Esophagus (tissue), 2 donors: ENCODE data around the gene TGM5. TPM values are rescaled to one million over a fixed set of nuclear protein-coding genes. Genes with fewer than 3 reads are reported as not detected.
"Not testable (repeated sequence)": the region's sequence is repeated elsewhere in the genome, so short reads cannot be mapped to it uniquely, and the experiment has no call there.

ENCODE experiments used
- H3K27ac ChIP-seq, 2 donors: one replicate each; pipeline ENCODE4 v1.5.1; 2013; ENCODE audit warnings: low read depth in 2 of 2, mild to moderate bottlenecking in 2 of 2, inconsistent platforms in 1 of 2, low read length in 1 of 2, moderate library complexity in 1 of 2
- H3K27me3 ChIP-seq, 2 donors: one replicate each; pipeline ENCODE4 v1.6.1; 2013; ENCODE audit warnings: low read length in 2 of 2, control low read depth in 1 of 2, mild to moderate bottlenecking in 1 of 2; ENCODE audit not compliant: insufficient read depth in 2 of 2, control insufficient read depth in 1 of 2
- H3K36me3 ChIP-seq, 2 donors: one replicate each; pipeline ENCODE4 v1.6.1; 2013; ENCODE audit warnings: low read length in 1 of 2; ENCODE audit not compliant: control insufficient read depth in 2 of 2, insufficient read depth in 2 of 2
- H3K4me1 ChIP-seq, 2 donors: one replicate each; pipeline ENCODE4 v1.6.1; 2013; ENCODE audit warnings: low read length in 1 of 2; ENCODE audit not compliant: control insufficient read depth in 2 of 2, insufficient read depth in 2 of 2
- H3K4me3 ChIP-seq, 2 donors: one replicate each; pipeline ENCODE4 v1.5.1; 2013; ENCODE audit warnings: low read length in 2 of 2, mild to moderate bottlenecking in 2 of 2, low read depth in 1 of 2, moderate library complexity in 1 of 2
- H3K9me3 ChIP-seq, 2 donors: one replicate each; pipeline ENCODE4 v1.6.1; 2013; ENCODE audit warnings: mild to moderate bottlenecking in 2 of 2, low read depth in 1 of 2, low read length in 1 of 2, moderate library complexity in 1 of 2; ENCODE audit not compliant: control insufficient read depth in 2 of 2, insufficient read depth in 1 of 2
- WGBS, 2 donors: extraction: QIAGEN DNeasy Blood & Tissue Kit; methylation state at CpG; one replicate each; pipeline ENCODE4 v1.1.7; 2013; 5-methylcytosine and 5-hydroxymethylcytosine counted together
- polyA plus RNA-seq, 2 donors: library from polyadenylated mRNA; stranded (reverse); fragments of 200-250 nt; gene quantifications; one replicate each; pipeline ENCODE4 v1.2.3, GENCODE V29; 2013
- donor health status: healthy with polysubstance abuse.
- donor health status: Bipolar disorder and iron deficiency.

Gene TGM5
- polyA plus RNA-seq, 2 donors, result 9.5 to 12.9 TPM

GRCh38 chr15:43277231-43277823 is 10.6 kb upstream of the TGM5 start:
- Histone ChIP-seq H3K36me3 (no peaks in the 10 kb centered on the region), H3K4me3 (no peak overlapping the region), H3K27me3 (no peaks in the 10 kb centered on the region), H3K9me3 (no peaks in the 10 kb centered on the region), H3K27ac (peak overlapping the region in 1 of 2 donors; percentile 39), H3K4me1 (peaks cover 0 to 3% of the 10 kb centered on the region in 2 donors)
- WGBS, 2 donors, result 64 to 68% methylated on average over 10 of the region's 10 CpGs

- Histone ChIP-seq H3K27me3 (no peaks in the 10 kb centered on the region), H3K4me3 (no peak overlapping the region), H3K36me3 (no peaks in the 10 kb centered on the region), H3K27ac (peak overlapping the region in 1 of 2 donors; percentile 39), H3K9me3 (no peaks in the 10 kb centered on the region), H3K4me1 (peaks cover 0 to 3% of the 10 kb centered on the region in 2 donors)
- WGBS, 2 donors, result 80 to 84% methylated on average over 12 of the region's 12 CpGs
Measured at GRCh38 chr15:43276563-43277200, 10.0 kb upstream of the TGM5 start.

- Histone ChIP-seq H3K27ac (no peak overlapping the region), H3K27me3 (no peaks in the 10 kb centered on the region), H3K4me1 (peaks cover 0 to 3% of the 10 kb centered on the region in 2 donors), H3K36me3 (no peaks in the 10 kb centered on the region), H3K4me3 (no peak overlapping the region), H3K9me3 (no peaks in the 10 kb centered on the region)
- WGBS, 2 donors, result 63 to 71% methylated on average over 14 to 15 of the region's 15 CpGs
Measured at GRCh38 chr15:43275740-43276562, 9.2 kb upstream of the TGM5 start.

- Histone ChIP-seq H3K4me1 (peaks cover 0 to 8% of the 10 kb centered on the region in 2 donors), H3K27ac (peak overlapping the region; percentile 30 to 34), H3K9me3 (no peaks in the 10 kb centered on the region), H3K27me3 (no peaks in the 10 kb centered on the region), H3K4me3 (no peak overlapping the region), H3K36me3 (no peaks in the 10 kb centered on the region)
- WGBS, 2 donors, result 55 to 57% methylated on average over 8 to 9 of the region's 9 CpGs
Measured at GRCh38 chr15:43274136-43274535, 7.4 kb upstream of the TGM5 start.

GRCh38 chr15:43273243-43273642 is 6.5 kb upstream of the TGM5 start:
- H3K9me3 ChIP-seq, result no peaks in the 10 kb centered on the region
- no peaks in the 10 kb centered on the region for H3K27me3 ChIP-seq
- no peaks in the 10 kb centered on the region for H3K36me3 ChIP-seq
- 78 to 79% methylated on average over 2 of the region's 2 CpGs for WGBS, 2 donors
- H3K4me1 ChIP-seq, result peaks cover 0 to 13% of the 10 kb centered on the region in 2 donors
- H3K4me3 ChIP-seq, result no peak overlapping the region
- H3K27ac ChIP-seq, result no peak overlapping the region

DNA sequence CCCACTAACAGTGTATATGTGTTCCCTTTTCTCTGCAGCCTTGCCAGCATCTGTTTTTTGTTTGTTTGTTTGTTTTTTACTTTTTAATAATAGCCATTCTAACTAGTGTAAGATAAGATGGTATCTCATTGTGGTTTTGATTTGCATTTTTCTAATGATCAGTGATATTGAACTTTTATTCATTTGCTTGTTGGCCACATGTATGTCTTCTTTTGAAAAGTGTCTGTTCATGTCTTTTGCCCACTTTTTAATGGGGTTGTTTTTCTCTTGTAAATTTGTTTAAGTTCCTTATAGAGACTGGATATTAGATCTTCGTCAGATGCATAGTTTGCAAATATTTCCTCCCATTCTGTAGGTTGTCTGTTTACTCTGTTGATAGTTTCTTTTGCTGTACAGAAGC is 5.2 kb upstream of the TGM5 start:
- H3K4me3 ChIP-seq, H3K27ac ChIP-seq, H3K36me3 ChIP-seq, H3K9me3 ChIP-seq, H3K27me3 ChIP-seq: not testable (repeated sequence)
- WGBS, 2 donors, result 80 to 91% methylated on average over 1 of the region's 1 CpG
- peaks cover 0 to 16% of the 10 kb centered on the region in 2 donors for H3K4me1 ChIP-seq

DNA sequence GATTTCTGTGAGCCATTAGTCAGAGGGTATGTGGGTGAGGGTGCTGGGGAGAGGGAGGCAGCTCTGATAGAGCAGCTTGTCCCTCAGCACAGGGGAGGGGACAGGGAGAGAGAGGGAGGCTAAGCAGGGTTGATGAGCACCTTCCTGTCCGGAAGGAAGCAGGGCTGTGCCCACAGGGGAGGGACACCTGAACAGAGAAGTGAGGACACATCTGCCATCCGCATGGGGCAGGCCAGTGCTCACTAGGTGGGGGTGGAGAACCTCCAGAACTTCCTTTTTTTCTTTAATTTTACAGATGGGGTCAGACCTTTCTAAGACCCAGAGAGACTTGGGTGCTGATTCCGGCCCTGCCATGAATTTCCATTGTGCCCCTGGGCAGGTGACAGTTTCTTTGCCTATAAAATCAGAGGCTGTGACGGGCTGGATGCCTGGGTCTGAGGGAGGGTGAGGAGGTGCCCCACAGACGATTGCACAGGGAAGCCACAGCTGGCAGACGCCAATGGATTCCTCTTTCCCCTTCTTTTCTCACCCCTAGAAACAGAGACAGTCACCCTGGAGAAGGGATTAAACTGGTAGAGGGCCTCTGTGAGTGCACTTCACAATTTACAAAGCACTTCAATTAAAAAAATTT is 4.1 kb upstream of the TGM5 start:
- peak overlapping the region in 1 of 2 donors; percentile 88 for H3K27ac ChIP-seq
- WGBS, 2 donors, result 58 to 70% methylated on average over 6 of the region's 6 CpGs
- H3K27me3 ChIP-seq, result no peaks in the 10 kb centered on the region

GRCh38 chr15:43270113-43270665 is 3.5 kb upstream of the TGM5 start:
- Histone ChIP-seq H3K27me3 (no peaks in the 10 kb centered on the region), H3K27ac (peak overlapping the region; percentile 11 to 88), H3K4me3 (no peak overlapping the region), H3K4me1 (peaks cover 0 to 16% of the 10 kb centered on the region in 2 donors), H3K36me3 (no peaks in the 10 kb centered on the region), H3K9me3 (no peaks in the 10 kb centered on the region)
- WGBS, 2 donors, result 89% methylated on average over 5 of the region's 5 CpGs

More for the DNA sequence above, 4.1 kb upstream of the TGM5 start:
- no peak overlapping the region for H3K4me3 ChIP-seq
- H3K36me3 ChIP-seq, result no peaks in the 10 kb centered on the region
- peaks cover 0 to 16% of the 10 kb centered on the region in 2 donors for H3K4me1 ChIP-seq
- H3K9me3 ChIP-seq, result no peaks in the 10 kb centered on the region
